GM21786 (cell line): ENCODE measurements around the gene SETMAR.

ENCODE experiments used
- ATAC-seq: cut with Tn5 transposase; IDR thresholded peaks from one replicate; pipeline ENCODE4 v1.9.1; 2021; ENCODE audit not compliant: unreplicated experiment

The SETMAR gene

GRCh38 chr3:4351164-4351855 lies 48.1 kb downstream of the SETMAR start:
- ATAC-seq, result peak; percentile 36

GRCh38 chr3:4351872-4352271 lies 48.7 kb downstream of the SETMAR start:
- ATAC-seq, result no peak

- ATAC-seq, result no peak
Observed at GRCh38 chr3:4355401-4356219, 52.4 kb downstream of the SETMAR start.

GRCh38 chr3:4356220-4356540 lies 53.0 kb downstream of the SETMAR start:
- no peak for ATAC-seq

- no peak for ATAC-seq
Observed at GRCh38 chr3:4356546-4357410, 53.6 kb downstream of the SETMAR start.

- no peak for ATAC-seq
Observed at GRCh38 chr3:4358273-4358672, 55.1 kb downstream of the SETMAR start.

- no peak for ATAC-seq
Observed at GRCh38 chr3:4359805-4360502, 56.8 kb downstream of the SETMAR start.

GRCh38 chr3:4360817-4361216 lies 57.6 kb downstream of the SETMAR start:
- ATAC-seq, result no peak

- no peak for ATAC-seq
Observed at GRCh38 chr3:4362523-4362922, 59.4 kb downstream of the SETMAR start.
